Mucosa of gallbladder (tissue), 1 donor: ENCODE data around the gene MAGI2. TPM values are rescaled to one million over a fixed set of nuclear protein-coding genes. Genes with fewer than 3 reads are reported as not detected.

ENCODE experiments used
- DNase-seq: peaks from one replicate; pipeline ENCODE4 v3.0.0-alpha.2; 2020; ENCODE audit warnings: low spot score
- total RNA-seq: library from RNA; stranded (reverse); gene quantifications from one replicate; pipeline ENCODE4 v1.2.1, GENCODE V29; 2021
- donor health status: DM: no; HTN: no; CAD: no.

The MAGI2 gene
- total RNA-seq, 1 donor from 2014 or later = 10.6 TPM

GRCh38 chr7:78090616-78091015 is 1362.9 kb downstream of the MAGI2 start:
- DNase-seq = no peak

GRCh38 chr7:78083476-78084120 is 1369.9 kb downstream of the MAGI2 start:
- DNase-seq = no peak

DNA sequence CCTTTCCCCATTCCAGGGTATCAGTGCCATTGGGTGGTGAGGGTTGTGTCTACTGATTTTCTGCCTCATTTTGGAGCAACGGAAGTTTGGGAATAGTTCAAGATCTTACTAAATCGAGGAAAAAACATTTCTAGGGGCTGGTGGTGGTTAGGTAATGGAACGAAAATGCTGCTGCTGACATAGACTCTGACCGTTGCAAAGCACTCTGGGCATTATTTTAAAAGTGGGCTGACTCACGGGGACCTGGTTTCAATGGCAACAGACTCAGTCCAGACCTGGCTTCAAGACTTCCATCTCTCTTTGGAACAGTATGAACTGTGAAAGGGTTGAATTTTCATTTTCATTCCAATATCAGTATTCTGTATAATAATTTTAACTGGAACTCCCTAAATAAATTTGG is 1370.9 kb downstream of the MAGI2 start:
- DNase-seq = no peak

GRCh38 chr7:78081888-78082287 is 1371.6 kb downstream of the MAGI2 start:
- no peak for DNase-seq

DNA sequence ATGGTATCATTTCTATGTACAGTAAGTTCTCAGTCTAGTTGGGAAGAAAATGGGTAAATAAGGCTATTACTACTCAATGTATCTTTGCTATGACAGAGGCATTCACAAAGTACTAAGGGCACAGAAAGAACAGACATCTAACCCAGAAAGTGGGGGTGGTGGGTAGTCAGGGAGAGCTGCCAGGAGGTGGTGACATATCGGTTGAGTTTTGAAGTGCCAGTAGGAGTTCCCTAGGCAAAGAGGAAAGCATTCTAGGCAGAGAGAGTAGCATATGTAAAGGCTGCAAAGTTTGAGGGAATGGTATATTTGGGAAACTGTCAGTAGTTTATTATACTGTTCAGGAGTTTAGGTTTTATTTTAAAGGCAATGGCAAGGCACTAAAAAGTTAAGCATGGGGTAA is 1372.1 kb downstream of the MAGI2 start:
- DNase-seq = no peak

DNA sequence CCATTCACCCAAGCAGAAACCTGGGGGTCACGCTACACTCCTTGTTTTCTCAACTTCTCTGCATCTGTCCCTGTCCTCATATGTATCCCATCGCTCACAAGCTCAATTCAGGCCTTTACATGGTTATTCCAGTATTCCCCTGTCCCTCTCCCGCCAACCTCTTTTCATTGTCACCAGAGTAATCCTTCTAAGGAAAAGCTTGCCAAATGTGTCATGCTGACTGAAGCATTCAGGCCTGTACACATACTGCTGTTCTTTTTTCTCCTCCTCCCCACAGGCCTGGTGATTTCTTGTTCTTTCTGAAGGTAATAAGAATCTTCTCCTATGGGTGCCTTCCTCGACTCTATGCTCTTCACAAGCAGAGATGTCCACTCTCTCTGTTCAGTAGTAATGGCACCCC is 1372.7 kb downstream of the MAGI2 start:
- DNase-seq = no peak

- no peak for DNase-seq
Observed at GRCh38 chr7:78080241-78080640, 1373.2 kb downstream of the MAGI2 start.

- DNase-seq = no peak
Observed at GRCh38 chr7:78074713-78075112, 1378.8 kb downstream of the MAGI2 start.

DNA sequence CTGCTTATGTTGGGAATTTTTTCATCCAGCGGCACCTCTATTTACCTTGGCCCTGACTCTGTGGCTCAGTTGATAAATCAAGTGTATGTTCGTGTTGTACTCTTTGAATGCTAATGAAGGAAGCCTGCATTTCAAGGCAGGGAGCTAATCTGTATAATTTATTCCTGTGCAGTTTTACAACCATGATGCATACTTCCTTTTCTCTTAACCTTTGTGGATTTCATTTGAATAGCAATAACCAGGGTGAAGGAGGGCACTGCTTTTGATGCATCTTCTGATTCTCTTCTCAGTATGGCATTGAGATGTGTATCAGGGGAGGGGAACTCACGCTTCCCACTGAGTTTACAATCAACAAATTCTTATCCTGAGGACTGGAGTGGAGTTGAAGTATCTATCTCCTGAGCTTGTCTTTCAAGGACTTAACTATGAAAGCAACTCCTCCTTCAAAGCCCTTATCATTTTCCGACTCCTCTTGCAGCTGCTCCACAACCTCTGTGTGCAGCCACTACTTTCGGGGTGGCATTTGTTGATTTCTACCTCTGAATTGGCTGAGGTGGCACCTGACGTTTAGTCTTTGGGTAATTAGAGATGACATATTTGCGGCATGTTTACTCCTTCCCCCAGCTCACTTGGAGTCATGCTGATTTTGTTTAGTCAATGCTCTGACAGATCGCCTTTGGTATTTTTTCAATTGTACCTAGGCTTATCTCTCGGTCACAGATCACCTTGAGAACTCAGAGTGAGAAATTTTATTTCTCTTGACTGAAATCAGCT is 1379.7 kb downstream of the MAGI2 start:
- DNase-seq = no peak

DNA sequence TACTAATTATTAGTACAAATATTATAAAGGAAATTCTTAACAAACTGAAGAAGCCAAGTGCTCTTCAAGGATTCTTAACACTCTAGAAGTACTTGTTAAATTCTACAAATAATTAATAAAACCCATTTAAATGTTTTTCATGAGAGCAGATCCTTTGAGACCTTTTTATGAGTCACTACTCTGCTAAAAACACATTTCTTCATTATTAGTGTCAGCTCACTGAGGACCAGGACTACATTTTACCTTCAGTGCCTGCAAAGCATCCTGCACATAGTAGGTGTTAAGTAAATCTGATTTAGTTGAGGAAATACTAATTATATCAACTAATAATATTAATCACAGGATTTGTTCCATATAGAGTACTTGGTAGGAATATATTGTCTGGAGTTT is 1381.3 kb downstream of the MAGI2 start:
- DNase-seq = no peak

GRCh38 chr7:78071491-78072200 is 1381.8 kb downstream of the MAGI2 start:
- no peak for DNase-seq

DNA sequence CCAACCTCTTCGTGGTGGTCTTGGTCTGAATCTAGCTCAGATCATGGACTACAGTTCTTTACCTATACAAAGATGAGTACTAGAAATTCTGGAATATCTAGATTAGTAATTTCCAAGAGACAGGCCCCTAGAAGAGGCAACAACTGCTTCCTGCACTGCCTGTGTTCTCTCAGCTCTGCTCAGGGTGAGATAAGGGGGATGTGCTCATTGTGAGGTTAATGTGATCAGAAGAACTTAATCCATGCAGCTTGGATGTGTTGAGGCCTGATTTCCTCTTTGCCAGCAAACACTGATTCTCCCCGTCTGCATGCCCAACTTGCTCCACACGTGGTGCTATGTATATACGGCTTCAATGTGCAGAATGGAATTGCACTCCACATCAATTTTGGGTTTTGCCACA is 1386.9 kb downstream of the MAGI2 start:
- no peak for DNase-seq

DNA sequence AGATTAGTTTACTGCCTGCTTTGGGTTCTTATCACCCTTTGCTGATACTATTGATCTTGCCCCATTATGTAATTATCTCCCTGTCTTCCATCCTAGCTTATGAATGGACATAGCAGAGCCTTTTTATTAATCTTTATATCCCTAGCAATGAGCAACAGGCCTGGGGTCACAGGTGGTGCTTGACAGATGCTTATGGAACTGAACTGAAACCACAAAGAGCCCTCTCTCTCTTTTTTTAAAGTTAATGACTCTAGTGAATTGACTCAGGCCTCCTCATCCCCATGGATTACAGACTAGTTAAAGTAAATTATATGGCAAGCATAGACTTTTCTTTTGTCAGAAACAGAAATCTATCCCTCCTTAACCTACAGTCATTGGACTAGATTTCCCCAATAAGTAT is 1389.7 kb downstream of the MAGI2 start:
- no peak for DNase-seq

- no peak for DNase-seq
Observed at GRCh38 chr7:78062214-78062613, 1391.3 kb downstream of the MAGI2 start.

- no peak for DNase-seq
Observed at GRCh38 chr7:78057571-78057970, 1395.9 kb downstream of the MAGI2 start.

DNA sequence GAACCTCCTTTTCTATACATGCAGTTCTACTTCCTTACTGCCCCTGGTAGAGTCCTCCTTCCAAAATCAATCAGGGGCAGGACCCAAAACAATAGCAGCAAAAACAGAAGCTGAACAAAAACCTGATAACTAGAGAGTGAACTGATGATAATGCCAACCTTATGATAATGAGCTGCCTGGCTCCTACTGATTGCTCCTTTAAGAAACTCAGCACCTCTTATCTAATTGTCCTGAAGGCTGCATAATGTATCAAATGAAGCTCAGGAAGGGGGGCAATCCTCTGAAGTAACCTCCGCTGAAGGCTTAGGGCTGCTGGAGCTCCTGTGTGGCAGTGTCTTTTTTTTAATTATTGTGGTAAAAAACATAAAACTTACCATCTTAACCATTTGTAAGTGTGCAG is 1397.9 kb downstream of the MAGI2 start:
- DNase-seq = no peak

GRCh38 chr7:78055001-78055573 is 1398.4 kb downstream of the MAGI2 start:
- no peak for DNase-seq

GRCh38 chr7:78052112-78052511 is 1401.4 kb downstream of the MAGI2 start:
- DNase-seq = no peak

GRCh38 chr7:78047800-78048199 is 1405.7 kb downstream of the MAGI2 start:
- DNase-seq = no peak

DNA sequence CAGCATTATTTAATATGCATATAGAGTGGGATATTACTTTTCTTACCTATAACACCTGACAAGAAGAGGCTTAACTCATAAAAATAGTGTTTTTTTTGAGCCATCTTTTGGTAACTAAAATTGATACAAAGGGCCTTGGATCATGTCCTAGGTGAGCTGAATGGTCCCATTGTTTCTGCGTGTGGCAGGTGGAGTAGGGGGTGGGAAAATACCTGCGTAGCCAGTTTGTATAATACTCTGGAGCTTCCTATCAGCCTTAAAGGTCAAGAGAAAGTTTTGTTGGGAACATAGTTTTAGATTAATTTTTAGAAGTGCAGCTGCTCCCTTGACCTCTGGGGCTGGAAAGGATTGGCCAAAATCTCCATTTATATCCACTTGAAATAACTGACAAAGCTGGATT is 1410.3 kb downstream of the MAGI2 start:
- no peak for DNase-seq

GRCh38 chr7:78041423-78041822 is 1412.0 kb downstream of the MAGI2 start:
- DNase-seq = no peak
